ENCODE data around the gene GULP1. TPM values are rescaled to one million over a fixed set of nuclear protein-coding genes. Genes with fewer than 3 reads are reported as not detected.

The GULP1 gene
- total and polyA plus RNA-seq, 10 of the 15 experiments (the other 5 are each of a cell fraction or from before 2014, with no cell fraction given), result 0.02 to 1.3 (median 0.15) TPM; not detected in 5

DNA sequence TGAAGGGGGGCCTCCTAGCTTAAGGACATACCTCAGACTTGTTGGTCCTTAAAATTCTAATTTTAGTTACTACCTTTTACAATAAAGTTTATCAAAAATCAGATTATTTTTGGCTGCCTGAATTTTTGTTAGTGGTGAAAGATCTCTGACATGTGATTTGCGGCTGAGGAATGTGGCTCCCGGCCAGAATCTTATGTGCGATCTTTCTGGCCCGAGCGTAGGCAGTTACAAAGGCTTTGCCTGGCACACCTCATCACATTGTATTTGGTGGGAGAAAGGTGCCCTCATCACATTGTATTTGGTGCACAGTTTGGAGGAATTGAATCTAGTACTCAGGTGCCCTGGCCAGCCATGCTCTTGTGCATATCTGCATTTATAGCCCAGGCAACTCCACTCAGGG lies 289.1 kb downstream of the GULP1 start (continued):
- TF ChIP-seq SRF (IDR thresholded peaks at IDR 0.05; ENCODE audit: low read depth in 2 of 2, low read length in 2 of 2) (no peak), GABPA (IDR thresholded peaks at IDR 0.05; ENCODE audit: low read depth) (no peak), EGR1 (IDR thresholded peaks at IDR 0.05; ENCODE audit: borderline replicate concordance in 1 of 2, low read depth in 2 of 2, low read length in 2 of 2) (no peak), STAT3 (IDR thresholded peaks at IDR 0.05; ENCODE audit: low read depth, low read length) (no peak), ZNF384 (IDR thresholded peaks at IDR 0.05; ENCODE audit: borderline replicate concordance, low read depth, low read length) (no peak), CTCF (IDR thresholded peaks at IDR 0.05 in 2 of 3, conservative IDR thresholded peaks at IDR 0.05 in 1 of 3; ENCODE audit: control insufficient read depth in 2 of 3, extremely low read depth in 1 of 3, insufficient read depth in 1 of 3, low read depth in 3 of 3, low read length in 3 of 3) (no peak), ATF7 (IDR thresholded peaks at IDR 0.05; ENCODE audit: low read depth) (no peak), ZNF622 (IDR thresholded peaks at IDR 0.05) (no peak), BACH1 (IDR thresholded peaks at IDR 0.05; ENCODE audit: borderline replicate concordance) (no peak), NR2F1 (conservative IDR thresholded peaks at IDR 0.05) (no peak), CHD4 (IDR thresholded peaks at IDR 0.05) (no peak), RFX5 (IDR thresholded peaks at IDR 0.05; ENCODE audit: low read depth, low read length) (no peak)
- TF ChIP-seq, protein P1, sequence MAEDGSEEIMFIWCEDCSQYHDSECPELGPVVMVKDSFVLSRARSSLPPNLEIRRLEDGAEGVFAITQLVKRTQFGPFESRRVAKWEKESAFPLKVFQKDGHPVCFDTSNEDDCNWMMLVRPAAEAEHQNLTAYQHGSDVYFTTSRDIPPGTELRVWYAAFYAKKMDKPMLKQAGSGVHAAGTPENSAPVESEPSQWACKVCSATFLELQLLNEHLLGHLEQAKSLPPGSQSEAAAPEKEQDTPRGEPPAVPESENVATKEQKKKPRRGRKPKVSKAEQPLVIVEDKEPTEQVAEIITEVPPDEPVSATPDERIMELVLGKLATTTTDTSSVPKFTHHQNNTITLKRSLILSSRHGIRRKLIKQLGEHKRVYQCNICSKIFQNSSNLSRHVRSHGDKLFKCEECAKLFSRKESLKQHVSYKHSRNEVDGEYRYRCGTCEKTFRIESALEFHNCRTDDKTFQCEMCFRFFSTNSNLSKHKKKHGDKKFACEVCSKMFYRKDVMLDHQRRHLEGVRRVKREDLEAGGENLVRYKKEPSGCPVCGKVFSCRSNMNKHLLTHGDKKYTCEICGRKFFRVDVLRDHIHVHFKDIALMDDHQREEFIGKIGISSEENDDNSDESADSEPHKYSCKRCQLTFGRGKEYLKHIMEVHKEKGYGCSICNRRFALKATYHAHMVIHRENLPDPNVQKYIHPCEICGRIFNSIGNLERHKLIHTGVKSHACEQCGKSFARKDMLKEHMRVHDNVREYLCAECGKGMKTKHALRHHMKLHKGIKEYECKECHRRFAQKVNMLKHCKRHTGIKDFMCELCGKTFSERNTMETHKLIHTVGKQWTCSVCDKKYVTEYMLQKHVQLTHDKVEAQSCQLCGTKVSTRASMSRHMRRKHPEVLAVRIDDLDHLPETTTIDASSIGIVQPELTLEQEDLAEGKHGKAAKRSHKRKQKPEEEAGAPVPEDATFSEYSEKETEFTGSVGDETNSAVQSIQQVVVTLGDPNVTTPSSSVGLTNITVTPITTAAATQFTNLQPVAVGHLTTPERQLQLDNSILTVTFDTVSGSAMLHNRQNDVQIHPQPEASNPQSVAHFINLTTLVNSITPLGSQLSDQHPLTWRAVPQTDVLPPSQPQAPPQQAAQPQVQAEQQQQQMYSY (CRISPR knock-in tag; IDR thresholded peaks at IDR 0.05), result no peak
